HG03565 (cell line): ENCODE results near the gene SLC4A3.

Experiments
- ATAC-seq: cut with Tn5 transposase; IDR thresholded peaks from one replicate; pipeline ENCODE4 v1.9.1; 2021; ENCODE audit warnings: mild to moderate bottlenecking, moderate library complexity; ENCODE audit not compliant: unreplicated experiment

Gene SLC4A3

DNA sequence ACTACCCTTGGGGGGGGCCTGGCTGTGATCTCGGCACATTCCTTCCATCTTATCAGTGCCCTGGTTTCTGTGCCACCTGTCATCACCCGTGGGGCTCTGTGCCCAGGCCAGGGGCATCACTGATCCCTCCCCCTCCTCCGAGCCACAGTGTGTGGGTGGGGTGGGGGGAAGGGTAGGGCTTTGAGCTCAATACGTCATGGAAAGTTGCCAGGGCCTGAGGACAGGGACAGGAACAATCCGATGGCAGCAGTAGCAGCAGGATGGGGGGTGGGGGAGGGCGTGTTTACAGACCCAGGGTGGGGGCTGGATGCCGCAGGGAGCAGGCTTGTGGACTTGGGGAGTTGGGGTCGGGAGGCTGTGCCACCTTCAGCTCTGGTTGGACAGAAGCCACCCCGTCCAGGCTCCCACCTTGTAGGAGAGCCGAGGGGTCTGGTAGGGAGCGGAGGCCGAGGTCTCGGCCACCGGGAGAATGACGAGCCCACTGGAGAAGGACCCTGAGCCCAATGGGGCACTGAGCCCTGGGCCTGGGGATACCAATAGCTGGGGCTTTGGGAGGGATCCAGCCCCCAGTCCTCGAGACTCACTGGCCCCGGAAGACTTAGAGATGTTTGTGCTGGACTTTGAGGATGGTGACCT, 3.5 kb downstream of the SLC4A3 start:
- no peak for ATAC-seq

DNA sequence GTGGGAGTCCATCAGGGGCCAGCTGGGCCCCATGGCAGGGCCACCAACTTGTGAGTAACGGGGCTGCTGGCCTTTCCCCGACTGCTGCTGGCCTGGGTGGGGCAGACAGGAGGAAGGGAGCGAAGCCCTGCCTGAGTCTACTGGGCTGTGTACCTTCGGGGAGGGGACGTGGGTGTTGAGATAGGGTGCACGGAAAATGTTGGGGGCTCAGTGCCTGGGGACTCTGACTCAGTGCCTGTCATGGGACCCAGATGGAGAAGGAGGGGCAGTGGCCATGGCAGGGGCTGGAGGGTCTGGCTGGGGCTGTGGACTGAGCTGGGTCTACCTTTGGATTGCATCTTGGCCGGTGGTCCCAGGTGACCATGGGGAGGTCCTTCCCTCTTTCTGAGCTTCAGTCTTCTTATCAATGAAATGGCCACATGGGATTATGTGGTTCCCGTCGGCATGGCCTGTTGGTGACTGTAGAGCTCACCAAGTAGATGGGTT, 4.0 kb downstream of the SLC4A3 start:
- ATAC-seq, result no peak

DNA sequence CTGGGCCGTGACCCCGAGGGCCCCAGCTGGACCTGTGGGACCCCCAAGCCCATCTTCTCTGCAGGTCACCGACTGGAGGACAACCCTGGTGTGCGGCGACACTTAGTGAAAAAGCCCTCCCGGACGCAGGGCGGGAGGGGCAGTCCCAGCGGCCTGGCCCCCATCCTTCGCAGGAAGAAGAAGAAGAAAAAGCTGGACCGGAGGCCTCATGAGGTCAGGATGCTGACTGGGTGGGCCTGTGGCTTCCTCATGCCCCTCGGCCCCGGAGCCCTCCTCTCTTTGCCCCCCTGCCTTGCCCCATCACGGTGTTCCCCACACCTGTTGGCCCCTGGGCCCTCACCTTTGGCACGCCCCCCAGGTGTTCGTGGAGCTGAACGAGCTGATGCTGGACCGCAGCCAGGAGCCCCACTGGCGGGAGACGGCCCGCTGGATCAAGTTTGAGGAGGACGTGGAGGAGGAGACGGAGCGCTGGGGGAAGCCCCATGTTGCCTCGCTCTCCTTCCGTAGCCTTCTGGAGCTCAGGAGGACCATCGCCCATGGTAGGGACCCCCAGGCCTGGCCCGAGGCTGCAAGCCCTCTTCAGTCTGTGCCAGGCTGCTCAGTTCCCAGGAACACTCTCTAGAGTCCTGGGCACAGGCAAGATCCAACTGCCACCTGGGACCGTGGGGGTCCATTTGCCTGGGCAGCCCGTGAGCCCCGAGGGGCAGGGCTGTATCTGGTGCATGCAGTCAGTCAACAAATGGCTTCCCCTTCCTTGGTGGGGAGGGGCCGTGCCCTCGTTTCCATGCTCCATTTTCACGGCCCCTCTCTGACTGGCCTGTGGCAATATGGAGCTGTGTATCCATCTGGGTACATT, 4.7 kb downstream of the SLC4A3 start:
- ATAC-seq, result no peak

DNA sequence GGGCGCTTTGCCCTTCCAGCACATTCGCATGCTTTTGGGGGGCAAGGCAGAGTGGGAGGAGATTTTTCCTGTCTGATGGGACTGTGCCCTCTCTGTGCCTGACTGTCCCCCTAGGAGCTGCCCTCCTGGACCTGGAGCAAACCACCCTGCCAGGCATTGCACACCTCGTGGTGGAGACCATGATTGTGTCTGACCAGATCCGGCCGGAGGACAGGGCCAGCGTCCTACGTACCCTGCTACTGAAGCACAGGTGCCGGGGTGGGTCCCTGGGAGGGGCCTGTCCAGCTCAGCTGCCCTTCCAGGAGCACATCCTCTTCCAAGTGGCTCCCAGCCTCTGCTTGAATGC, 5.3 kb downstream of the SLC4A3 start:
- ATAC-seq, result no peak

DNA sequence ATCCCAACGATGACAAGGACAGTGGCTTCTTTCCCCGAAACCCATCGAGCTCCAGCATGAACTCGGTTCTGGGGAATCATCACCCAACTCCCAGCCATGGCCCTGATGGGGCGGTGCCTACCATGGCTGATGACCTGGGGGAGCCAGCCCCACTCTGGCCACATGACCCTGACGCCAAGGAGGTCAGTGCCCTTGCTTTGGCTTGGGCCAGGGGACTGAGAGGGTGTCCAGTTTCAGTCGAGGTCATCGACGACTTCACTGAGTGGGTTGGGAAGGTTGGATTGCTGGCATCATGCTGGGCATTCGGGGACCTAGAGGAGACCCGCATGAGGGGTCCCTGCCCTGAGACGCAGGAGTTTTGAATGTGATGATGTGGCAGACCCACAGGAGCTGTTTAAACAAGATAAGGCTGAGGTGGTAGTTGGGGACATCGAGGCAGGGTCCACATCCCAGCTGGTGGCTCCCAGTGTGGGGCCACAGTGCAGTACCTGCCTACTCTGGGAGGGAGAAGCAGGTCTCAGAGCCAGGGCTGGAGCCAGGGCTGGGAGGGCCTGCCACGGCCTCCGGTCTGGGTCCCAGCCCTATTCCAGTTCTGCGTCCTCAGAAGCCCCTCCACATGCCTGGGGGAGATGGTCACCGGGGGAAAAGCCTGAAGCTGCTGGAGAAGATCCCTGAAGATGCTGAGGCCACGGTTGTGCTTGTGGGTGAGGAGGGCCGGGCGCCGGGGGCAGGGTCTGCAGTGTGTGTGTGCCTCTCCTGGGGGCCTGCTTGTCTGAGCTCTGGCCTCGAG, 6.0 kb downstream of the SLC4A3 start:
- ATAC-seq, result no peak

DNA sequence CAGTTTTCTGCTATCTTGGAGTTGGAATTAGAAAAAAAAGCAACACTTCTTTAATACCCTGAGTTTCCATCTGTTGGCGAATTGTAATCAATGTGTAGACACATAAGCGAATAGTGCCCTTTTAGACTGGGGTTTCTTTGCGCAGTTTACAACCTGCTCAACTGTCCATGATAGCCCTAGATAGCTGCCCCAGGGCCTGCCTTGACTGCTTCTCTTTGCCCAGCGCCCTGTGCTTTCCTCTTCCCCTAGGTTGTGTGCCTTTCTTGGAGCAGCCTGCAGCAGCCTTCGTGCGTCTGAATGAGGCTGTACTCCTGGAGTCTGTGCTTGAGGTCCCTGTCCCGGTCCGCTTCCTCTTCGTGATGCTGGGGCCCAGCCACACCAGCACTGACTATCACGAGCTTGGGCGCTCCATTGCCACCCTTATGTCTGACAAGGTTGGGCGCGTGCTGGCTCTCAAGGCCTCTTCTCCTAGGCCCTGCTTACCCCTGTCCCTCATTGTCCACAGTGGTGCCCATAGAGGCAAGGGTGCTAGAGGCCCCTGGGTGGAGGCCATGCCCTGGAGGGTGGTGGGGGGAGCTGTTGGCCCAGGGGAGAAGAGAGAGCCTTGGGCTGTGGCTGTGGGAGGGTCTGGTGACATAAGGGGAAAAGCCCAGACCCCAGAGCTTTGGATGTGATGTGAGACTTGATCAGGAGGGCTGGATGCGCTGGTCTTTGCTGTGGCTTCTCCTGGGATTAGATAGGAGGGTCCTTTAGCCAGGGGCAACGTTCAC, 6.9 kb downstream of the SLC4A3 start:
- ATAC-seq, result no peak

DNA sequence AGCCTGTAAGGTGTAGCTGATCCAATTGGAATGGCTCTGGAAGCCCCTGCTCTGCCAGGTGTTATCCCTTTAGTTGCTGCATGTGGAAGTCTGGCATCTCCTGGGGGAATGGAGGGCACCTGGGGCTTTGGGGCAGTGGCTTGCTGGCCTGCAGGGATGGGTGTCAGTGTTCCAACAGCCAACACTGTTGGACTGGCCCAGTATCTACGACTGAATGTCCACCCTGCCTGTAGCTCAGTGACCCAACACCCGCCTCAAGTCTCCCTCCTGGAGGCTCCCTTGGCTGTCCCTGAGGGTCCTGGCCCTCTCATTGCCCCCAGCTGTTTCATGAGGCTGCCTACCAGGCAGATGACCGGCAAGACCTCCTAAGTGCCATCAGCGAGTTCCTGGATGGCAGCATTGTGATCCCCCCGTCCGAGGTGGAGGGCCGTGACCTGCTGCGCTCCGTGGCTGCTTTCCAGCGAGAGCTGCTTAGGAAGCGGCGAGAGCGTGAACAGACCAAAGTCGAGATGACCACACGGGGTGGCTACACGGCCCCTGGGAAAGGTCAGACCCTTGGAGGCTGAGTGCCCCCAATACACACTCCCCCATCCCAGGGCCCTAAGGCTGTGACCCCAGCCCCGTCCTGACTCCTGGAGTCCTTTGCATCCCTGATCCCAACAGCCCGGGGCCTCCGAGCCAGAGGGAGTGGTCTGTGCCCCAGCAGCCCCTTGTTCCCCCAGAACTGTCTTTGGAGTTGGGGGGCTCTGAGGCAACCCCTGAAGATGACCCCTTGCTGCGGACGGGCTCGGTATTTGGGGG, 7.7 kb downstream of the SLC4A3 start:
- ATAC-seq, result no peak

DNA sequence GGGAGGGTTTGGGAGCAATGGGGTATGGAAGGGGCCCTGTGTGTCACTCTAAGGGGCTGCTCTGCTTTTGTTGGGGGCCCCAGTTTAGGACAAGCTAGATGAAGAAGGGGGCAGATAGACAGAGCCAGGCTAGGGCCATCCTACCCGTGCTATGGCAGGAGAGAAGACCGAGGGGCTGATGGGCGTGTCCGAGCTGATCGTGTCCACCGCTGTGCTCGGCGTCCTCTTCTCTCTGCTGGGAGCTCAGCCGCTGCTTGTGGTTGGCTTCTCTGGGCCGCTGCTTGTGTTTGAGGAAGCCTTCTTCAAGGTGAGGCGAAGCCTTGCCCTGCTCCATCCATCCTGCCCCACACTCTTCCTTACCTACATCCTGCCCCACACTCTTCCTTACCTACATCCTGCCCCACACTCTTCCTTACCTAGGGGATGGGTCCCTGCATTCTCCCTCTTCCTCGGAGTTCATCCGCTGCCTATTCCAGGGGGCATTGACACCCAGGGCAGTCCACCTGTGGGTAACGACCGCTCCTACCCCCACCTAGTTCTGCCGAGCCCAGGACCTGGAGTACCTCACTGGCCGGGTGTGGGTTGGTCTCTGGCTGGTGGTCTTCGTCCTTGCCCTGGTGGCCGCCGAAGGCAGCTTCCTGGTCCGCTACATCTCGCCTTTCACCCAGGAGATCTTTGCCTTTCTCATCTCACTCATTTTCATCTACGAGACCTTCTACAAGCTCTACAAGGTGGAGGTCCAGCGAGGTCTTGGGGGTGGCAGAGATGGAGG, 8.9 kb downstream of the SLC4A3 start:
- ATAC-seq, result no peak

DNA sequence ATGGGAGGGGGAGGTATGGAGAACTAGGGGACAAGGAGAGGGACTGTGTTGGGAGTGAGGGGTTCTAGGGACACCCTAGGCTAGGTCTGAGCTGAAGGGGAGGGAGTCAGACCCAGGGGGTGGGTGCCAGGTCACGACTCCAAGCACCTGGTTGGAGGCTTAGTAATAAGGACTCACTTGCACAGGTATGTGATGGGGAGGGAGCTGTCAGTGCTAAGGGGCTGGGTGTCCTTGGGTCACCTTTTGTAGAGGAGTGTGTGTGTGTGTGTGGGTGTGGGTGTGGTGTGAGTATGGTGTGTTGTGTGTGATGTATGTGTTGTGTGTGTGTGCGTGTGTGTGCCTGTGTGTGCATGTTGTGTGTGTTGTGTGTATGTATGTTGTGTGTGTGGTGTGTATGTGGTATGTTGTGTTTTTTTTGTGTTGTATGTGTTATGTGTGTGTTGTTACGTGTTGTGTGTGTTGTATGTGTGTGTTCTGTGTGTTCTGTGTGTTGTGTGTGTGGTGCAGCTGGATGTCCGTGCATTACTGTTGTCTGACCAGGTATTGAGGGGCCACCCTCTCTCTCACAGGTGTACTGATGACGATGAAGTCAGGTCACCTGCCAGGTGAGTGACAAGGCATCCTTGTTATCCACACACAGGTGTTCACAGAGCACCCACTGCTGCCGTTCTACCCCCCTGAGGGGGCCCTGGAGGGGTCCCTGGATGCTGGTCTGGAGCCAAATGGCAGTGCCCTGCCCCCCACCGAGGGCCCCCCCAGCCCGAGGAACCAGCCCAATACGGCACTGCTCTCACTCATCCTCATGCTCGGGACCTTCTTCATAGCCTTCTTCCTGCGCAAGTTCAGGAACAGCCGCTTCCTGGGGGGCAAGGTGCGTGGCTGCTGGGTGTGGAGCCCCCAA, 9.8 kb downstream of the SLC4A3 start:
- no peak for ATAC-seq

DNA sequence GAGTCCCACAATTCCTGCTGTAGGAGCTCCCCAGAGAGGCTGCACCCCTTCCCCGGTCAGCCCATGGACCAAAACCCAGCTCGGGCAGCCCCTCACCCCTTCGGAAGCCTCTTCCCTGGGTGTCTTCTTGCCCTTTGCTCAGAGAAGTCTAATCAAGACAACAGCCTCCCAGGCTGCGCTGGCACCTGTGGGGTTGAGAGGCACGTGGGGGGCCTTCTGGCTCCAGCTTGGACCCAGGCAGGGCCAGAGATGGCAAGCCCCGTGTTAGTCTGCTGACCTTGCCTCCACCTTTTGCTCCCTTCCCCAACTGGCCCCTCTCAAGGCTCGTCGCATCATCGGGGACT, 10.4 kb downstream of the SLC4A3 start:
- no peak for ATAC-seq

DNA sequence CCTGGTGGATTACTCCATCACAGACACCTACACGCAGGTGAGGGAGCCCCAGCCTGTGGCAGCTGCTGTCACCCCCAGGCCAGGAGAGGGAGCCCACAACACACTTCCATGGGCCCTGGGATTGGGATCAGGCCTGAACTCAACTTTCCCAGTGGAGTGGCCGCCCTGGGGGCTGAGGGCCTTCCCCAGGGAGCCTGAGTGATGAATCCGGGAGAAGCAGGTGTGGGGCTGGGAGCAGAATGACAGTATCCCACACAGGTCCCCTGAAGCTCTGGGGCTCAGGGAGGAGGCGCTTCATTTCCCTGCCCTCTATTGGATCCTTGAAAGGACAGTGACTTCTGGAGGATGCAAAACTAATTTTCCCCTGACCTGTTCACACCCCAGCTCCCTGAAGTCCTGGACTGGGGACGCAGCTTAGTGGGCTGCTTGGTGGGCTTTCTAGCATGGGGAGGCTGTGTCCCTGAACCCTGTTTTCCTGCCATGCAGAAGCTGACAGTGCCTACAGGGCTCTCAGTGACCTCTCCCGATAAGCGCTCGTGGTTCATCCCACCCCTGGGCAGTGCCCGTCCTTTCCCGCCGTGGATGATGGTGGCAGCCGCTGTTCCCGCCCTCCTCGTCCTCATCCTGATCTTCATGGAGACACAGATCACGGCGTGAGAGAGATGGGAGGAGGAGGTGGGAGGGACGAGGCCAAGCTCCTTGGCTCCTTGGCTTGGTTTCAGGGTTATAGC, 11.0 kb downstream of the SLC4A3 start:
- no peak for ATAC-seq

DNA sequence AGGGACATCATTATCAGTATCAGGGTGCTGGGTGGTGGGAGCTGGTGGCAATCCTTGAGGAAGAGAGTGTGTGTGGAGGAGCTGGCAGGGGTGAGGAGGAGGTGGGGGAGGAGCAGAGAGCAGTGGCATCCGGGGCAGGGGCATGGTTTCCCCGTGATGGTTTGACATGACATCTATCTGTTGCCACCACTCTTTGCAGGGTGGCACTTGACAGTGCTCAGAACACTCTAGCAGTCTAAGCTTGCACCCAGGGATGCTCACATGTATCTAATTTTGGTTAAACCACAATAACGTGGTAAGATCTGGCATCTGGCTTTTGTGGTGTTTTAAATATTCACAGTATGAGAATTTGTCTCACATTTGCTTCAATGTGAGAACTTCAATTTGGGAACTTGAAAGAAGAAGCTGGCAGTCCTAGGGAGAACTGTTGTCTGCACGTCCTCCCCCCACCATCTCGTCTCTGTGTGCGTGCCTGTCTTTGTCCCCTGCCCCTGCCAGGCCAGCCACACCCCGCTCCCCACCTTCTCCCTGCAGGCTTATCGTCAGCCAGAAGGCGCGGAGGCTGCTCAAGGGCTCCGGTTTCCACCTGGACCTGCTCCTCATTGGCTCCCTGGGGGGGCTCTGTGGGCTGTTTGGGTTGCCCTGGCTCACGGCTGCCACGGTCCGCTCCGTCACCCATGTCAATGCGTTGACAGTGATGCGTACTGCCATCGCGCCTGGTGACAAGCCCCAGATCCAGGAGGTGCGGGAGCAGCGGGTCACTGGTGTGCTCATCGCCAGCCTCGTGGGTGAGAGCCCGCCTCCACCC, 11.7 kb downstream of the SLC4A3 start:
- ATAC-seq, result no peak

DNA sequence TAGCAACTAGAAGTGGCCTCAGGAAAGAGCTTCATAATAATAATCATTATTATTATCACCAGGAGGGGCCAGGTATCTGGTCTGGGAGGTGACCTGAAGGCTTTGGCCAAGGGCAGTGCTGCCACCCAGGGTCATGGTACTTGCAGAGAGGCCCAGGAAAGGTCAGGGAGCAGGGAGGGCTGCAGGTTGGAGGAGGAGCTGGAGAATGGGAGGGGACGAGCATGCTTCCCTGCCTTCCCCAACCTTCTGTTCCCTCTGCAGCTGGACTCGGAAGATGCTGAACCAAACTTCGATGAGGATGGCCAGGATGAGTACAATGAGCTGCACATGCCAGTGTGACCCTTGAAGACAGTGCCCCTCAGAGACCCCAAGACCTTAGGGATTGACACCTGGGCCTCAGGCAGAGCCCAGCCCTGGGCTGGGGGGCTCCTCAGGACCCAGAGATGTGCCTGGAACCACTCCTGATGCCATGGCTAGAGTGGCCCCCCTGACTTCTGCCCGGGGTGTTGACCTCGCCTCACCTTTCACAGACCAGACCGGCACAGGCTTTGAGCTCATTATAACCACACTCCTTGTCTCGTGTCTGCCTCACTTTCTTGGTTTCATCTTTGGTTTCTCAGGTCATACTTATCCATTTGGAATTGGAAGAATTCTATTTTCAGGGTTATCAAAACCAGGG, 14.1 kb downstream of the SLC4A3 start:
- ATAC-seq, result no peak

DNA sequence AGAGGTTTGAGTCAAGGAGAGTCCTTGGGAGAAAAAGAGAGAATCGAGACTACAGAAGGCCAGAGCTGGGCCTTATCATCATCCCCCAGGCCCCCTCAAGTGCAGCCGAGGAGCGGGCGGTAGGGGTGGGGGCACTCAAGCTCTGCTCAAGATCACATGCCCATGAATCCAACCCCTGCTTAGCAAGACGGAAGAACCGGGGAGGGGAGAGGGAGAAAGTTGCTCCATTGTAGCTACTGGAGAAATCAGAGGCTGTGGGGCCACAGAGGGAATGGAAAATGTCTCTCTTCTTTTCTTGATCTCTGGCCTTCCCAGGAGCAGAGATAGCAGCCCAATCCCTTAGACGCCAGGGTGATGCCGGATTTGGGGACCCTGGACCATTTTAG, 14.6 kb downstream of the SLC4A3 start:
- ATAC-seq, result no peak

DNA sequence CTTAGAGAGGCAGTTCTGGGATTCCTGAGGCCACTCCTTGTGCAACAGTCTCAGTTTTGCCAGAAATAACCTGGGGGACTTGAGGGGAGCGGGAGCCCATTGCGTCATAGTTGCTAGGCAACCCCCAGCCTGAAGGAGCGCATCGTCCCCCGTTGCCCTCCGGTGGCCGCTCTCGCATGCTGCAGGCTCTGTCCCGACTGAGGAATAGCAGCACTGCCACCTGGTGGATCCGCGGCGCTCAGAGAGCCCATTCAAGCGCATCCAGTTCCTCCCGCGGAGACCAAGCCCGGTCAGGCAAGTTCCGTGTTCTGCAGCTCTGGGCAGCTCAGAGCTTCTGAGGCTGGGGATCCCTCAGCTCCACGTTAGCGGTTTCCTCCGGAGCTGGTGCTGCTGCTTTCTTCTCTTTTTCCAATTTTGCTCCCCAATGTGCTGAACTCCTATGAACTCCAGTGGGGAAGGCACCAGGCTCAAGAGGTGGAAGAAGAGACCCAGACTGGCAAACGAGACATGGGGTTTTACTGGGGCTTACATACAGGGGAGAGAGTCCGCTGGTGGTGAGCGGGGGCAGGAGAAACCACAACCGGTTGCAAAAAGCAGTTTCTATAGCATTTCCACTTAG, 15.1 kb downstream of the SLC4A3 start:
- ATAC-seq, result peak; percentile 98

DNA sequence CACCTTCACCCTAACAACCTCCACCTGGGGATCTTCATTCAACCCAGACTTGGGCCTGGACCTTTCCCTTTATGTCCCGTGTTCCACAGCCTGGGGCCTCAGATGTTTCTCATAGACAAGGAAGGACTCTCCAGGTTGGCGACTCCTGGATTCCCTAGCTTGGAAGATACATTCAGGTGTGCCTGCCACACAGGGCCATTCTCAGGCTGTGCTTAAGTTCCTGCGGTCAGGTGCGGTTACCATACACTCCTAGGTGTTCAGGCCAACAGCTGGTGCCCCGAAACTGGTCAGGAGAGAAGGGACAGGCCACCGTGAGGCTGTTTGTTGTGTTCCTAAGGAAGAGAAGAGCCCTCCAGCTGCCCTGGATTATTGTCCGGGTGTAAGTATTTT, 15.6 kb downstream of the SLC4A3 start:
- no peak for ATAC-seq
